ENCODE measurements around the gene OIP5. TPM values are rescaled to one million over a fixed set of nuclear protein-coding genes. Genes with fewer than 3 reads are reported as not detected.

OIP5 gene
- total and polyA plus RNA-seq, 2 of the 13 experiments (the other 11 are each of a cell fraction or from before 2014, with no cell fraction given) = 10.7 to 38.0 TPM

DNA sequence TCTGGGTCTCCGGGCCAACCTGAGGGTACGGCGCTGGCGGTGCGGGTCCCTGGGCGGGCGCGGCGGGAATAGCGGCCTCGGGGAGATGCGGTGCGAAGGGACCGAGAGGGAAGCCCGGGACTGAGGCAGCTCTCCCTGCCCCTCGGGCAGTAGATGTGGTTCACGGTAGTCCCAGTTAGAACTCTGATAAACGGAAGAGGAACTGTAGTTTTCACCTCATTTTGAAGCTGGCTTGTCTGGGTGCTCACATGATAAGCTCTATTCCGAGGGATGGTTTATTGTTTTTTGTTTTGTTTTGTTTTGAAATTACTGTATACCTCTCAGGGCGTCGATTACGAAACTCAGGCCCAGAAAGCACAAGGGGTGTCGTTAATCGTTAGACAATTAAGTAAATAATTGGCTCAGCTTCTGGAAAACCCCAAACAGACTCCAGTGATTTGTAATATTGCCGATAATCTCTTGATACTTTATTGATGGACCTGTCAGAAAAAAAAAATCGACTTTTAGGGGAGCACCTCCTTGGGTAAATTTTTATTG lies 703 bp upstream of the OIP5 start (continued):
- TF ChIP-seq NAIF1 (CRISPR knock-in tag; IDR thresholded peaks at IDR 0.05; ENCODE audit: borderline replicate concordance) (no peak), ZNF891 (CRISPR knock-in tag; IDR thresholded peaks at IDR 0.05) (no peak; the same call in 1 of the 2 replicates), XBP1 (CRISPR knock-in tag; IDR thresholded peaks at IDR 0.05) (0 out of 2 replicates have a peak, but pooled peaks have one; percentile 19), RBAK (CRISPR knock-in tag; IDR thresholded peaks at IDR 0.05) (no peak), CAMTA2 (CRISPR knock-in tag; IDR thresholded peaks at IDR 0.05; ENCODE audit: borderline replicate concordance) (no peak), FLYWCH1 (CRISPR knock-in tag; IDR thresholded peaks at IDR 0.05) (0 out of 2 replicates have a peak, but pooled peaks have one; percentile 5), ZNF577 (CRISPR knock-in tag; IDR thresholded peaks at IDR 0.05; ENCODE audit: borderline replicate concordance, low read depth) (no peak), ZNF768 (CRISPR knock-in tag; IDR thresholded peaks at IDR 0.05) (0 out of 2 replicates have a peak, but pooled peaks have one; percentile 12), BRD4 (CRISPR knock-in tag; IDR thresholded peaks at IDR 0.05) (no peak), SMC3 (IDR thresholded peaks at IDR 0.05; ENCODE audit: low read length) (no peak), CC2D1A (CRISPR knock-in tag; IDR thresholded peaks at IDR 0.05) (no peak), YEATS2 (CRISPR knock-in tag; IDR thresholded peaks at IDR 0.05; ENCODE audit: borderline replicate concordance) (no peak), HNRNPUL1 (IDR thresholded peaks at IDR 0.05; ENCODE audit: low read depth, low read length) (no peak), XRCC5 (optimal IDR thresholded peaks at IDR 0.05; ENCODE audit: low read length) (no peak), CHD4 (IDR thresholded peaks at IDR 0.05; ENCODE audit: borderline replicate concordance, low read length) (no peak), ZNF34 (CRISPR knock-in tag; IDR thresholded peaks at IDR 0.05; ENCODE audit: borderline replicate concordance) (no peak)
- TF ChIP-seq, protein P1, sequence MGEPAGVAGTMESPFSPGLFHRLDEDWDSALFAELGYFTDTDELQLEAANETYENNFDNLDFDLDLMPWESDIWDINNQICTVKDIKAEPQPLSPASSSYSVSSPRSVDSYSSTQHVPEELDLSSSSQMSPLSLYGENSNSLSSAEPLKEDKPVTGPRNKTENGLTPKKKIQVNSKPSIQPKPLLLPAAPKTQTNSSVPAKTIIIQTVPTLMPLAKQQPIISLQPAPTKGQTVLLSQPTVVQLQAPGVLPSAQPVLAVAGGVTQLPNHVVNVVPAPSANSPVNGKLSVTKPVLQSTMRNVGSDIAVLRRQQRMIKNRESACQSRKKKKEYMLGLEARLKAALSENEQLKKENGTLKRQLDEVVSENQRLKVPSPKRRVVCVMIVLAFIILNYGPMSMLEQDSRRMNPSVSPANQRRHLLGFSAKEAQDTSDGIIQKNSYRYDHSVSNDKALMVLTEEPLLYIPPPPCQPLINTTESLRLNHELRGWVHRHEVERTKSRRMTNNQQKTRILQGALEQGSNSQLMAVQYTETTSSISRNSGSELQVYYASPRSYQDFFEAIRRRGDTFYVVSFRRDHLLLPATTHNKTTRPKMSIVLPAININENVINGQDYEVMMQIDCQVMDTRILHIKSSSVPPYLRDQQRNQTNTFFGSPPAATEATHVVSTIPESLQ (CRISPR knock-in tag; conservative IDR thresholded peaks at IDR 0.05) = no peak
- TF ChIP-seq, protein P2, sequence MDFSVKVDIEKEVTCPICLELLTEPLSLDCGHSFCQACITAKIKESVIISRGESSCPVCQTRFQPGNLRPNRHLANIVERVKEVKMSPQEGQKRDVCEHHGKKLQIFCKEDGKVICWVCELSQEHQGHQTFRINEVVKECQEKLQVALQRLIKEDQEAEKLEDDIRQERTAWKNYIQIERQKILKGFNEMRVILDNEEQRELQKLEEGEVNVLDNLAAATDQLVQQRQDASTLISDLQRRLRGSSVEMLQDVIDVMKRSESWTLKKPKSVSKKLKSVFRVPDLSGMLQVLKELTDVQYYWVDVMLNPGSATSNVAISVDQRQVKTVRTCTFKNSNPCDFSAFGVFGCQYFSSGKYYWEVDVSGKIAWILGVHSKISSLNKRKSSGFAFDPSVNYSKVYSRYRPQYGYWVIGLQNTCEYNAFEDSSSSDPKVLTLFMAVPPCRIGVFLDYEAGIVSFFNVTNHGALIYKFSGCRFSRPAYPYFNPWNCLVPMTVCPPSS (IDR thresholded peaks at IDR 0.05) = no peak
- TF ChIP-seq, protein P3, sequence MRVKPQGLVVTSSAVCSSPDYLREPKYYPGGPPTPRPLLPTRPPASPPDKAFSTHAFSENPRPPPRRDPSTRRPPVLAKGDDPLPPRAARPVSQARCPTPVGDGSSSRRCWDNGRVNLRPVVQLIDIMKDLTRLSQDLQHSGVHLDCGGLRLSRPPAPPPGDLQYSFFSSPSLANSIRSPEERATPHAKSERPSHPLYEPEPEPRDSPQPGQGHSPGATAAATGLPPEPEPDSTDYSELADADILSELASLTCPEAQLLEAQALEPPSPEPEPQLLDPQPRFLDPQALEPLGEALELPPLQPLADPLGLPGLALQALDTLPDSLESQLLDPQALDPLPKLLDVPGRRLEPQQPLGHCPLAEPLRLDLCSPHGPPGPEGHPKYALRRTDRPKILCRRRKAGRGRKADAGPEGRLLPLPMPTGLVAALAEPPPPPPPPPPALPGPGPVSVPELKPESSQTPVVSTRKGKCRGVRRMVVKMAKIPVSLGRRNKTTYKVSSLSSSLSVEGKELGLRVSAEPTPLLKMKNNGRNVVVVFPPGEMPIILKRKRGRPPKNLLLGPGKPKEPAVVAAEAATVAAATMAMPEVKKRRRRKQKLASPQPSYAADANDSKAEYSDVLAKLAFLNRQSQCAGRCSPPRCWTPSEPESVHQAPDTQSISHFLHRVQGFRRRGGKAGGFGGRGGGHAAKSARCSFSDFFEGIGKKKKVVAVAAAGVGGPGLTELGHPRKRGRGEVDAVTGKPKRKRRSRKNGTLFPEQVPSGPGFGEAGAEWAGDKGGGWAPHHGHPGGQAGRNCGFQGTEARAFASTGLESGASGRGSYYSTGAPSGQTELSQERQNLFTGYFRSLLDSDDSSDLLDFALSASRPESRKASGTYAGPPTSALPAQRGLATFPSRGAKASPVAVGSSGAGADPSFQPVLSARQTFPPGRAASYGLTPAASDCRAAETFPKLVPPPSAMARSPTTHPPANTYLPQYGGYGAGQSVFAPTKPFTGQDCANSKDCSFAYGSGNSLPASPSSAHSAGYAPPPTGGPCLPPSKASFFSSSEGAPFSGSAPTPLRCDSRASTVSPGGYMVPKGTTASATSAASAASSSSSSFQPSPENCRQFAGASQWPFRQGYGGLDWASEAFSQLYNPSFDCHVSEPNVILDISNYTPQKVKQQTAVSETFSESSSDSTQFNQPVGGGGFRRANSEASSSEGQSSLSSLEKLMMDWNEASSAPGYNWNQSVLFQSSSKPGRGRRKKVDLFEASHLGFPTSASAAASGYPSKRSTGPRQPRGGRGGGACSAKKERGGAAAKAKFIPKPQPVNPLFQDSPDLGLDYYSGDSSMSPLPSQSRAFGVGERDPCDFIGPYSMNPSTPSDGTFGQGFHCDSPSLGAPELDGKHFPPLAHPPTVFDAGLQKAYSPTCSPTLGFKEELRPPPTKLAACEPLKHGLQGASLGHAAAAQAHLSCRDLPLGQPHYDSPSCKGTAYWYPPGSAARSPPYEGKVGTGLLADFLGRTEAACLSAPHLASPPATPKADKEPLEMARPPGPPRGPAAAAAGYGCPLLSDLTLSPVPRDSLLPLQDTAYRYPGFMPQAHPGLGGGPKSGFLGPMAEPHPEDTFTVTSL (CRISPR knock-in tag; IDR thresholded peaks at IDR 0.05; ENCODE audit: borderline replicate concordance) = 0 out of 2 replicates have a peak, but pooled peaks have one; percentile 39
- TF ChIP-seq, protein P4, sequence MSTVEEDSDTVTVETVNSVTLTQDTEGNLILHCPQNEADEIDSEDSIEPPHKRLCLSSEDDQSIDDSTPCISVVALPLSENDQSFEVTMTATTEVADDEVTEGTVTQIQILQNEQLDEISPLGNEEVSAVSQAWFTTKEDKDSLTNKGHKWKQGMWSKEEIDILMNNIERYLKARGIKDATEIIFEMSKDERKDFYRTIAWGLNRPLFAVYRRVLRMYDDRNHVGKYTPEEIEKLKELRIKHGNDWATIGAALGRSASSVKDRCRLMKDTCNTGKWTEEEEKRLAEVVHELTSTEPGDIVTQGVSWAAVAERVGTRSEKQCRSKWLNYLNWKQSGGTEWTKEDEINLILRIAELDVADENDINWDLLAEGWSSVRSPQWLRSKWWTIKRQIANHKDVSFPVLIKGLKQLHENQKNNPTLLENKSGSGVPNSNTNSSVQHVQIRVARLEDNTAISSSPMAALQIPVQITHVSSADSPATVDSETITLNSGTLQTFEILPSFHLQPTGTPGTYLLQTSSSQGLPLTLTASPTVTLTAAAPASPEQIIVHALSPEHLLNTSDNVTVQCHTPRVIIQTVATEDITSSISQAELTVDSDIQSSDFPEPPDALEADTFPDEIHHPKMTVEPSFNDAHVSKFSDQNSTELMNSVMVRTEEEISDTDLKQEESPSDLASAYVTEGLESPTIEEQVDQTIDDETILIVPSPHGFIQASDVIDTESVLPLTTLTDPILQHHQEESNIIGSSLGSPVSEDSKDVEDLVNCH (CRISPR knock-in tag; IDR thresholded peaks at IDR 0.05) = no peak
